ENCODE results near the gene TRAPPC2L.

GRCh38 chr16:88853325-88853941, 3.5 kb upstream of the TRAPPC2L start:
- TF ChIP-seq CTCF (IDR thresholded peaks at IDR 0.05) (no peak), POLR2A (IDR thresholded peaks at IDR 0.05) (no peak)
